GM19372 (cell line): ENCODE data around the gene AKT2.

Experiments used
- ATAC-seq: cut with Tn5 transposase; IDR thresholded peaks from one replicate; pipeline ENCODE4 v1.9.1; 2021; ENCODE audit warnings: mild to moderate bottlenecking, low read depth, moderate library complexity; ENCODE audit not compliant: unreplicated experiment

AKT2 gene

DNA sequence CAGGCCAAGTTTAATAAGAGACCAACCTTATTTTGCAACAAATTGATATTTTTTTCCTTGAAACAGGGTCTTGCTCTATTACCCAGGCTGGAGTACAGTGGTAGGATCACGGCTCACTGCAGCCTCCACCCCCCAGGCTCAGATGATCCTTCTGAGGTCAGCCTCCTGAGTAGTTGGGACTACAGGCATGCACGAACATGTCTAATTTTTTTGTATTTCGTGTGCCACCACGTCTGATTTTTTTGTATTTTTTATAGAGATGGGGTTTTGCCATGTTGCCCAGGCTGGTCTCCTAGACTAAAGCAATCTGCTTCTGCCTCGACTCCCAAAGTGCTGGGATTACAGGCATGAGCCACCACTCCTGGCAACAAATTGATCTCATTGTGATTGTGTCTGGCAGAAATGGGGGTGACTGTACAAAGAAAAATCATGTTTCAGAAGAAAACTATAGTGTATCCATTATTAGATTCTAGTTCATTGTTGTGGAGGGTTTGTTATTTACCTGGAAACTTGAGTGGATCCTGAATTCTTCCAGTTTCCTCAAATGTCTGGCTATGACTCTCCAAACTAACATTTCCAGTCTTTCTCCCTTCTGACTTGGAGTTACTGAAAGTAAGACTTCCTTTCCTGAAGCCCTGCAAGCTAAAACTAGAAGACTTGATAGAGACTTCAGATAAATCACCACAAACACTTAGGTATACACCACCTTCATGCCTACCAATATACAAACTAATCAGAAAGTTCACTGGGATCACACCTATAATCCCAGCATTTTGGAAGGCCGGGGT is 17.3 kb upstream of the AKT2 start:
- no peak for ATAC-seq

- ATAC-seq = no peak
Observed at GRCh38 chr19:40300668-40301067, 15.5 kb upstream of the AKT2 start.

GRCh38 chr19:40298026-40298425 is 12.9 kb upstream of the AKT2 start:
- ATAC-seq = no peak

DNA sequence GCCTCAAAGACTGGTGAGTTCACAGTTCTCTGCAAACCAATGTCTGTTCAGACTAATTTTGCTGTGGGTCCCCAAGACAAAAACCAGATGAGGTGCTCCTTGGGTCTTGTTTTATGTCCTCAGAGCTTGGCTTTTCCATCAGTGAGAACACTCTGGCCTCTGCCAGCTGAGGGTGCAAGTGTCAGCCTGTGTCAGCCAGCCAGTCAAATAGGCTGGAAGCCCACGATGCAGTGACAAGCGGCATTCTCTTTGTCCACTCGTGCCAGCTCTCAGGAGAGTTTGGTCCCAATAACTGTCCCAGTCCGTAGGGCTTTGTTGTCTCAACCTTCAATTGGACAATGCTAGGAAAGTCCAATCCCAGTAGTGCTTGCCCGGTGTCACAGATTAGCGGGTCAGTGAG is 9.4 kb upstream of the AKT2 start:
- no peak for ATAC-seq

DNA sequence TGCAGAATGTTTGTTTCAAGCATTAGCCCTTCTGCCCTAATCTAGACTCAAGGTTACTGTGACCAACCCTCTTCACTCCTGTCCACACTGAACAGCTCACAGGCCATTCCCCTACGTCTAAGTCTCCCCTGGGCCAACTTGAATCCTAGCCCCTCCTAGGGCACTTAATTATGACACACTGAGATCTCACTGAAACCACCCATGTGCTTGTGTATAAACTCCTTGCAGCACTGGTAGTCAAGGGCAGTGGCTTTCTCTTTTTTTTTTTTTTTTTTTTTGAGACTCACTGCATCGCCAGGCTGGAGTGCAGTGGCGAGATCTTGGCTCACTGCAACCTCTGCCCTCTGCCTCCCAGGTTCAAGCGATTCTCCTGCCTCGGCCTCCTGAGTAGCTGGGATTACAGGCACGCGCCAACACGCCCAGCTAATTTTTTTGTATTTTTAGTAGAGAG is 1.9 kb upstream of the AKT2 start:
- ATAC-seq = no peak

DNA sequence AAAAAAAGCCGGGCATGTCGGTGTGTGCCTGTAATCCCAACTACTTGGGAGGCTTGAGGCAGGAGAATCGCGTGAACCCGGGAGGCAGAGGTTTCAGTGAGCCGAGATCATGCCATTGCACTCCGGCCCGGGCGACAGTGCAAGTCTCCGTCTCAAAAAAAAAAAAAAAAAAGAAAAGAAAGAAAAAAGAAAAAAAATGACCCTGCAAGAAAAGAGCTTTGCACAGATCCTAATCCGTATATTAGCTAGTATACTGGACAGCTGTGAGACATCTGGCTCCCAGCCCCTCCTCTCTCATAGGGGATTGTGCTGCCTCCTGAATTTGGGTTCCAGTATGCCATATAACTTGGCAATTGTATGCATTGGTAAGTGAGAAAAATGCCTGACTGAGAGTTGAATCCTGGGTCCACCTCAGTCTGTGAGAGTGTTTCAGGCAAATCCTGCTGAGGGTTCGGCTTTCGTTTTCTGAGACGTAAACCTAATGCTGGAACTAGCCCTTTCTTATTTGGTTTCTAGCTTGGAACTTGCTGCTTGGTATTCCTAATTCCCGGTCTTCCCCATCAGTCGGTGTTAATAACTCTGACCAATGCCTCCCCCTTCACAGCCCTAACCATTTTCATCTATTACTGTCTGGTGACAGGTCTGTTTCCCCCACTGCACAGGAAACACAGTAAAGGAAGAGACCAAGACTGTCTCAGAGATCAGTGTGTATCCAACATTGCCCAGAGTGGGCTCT is 1.3 kb upstream of the AKT2 start:
- ATAC-seq = no peak

GRCh38 chr19:40285353-40286234 is 449 bp upstream of the AKT2 start:
- peak; percentile 84 for ATAC-seq

- no peak for ATAC-seq
Observed at GRCh38 chr19:40284251-40284500, 969 bp downstream of the AKT2 start.

DNA sequence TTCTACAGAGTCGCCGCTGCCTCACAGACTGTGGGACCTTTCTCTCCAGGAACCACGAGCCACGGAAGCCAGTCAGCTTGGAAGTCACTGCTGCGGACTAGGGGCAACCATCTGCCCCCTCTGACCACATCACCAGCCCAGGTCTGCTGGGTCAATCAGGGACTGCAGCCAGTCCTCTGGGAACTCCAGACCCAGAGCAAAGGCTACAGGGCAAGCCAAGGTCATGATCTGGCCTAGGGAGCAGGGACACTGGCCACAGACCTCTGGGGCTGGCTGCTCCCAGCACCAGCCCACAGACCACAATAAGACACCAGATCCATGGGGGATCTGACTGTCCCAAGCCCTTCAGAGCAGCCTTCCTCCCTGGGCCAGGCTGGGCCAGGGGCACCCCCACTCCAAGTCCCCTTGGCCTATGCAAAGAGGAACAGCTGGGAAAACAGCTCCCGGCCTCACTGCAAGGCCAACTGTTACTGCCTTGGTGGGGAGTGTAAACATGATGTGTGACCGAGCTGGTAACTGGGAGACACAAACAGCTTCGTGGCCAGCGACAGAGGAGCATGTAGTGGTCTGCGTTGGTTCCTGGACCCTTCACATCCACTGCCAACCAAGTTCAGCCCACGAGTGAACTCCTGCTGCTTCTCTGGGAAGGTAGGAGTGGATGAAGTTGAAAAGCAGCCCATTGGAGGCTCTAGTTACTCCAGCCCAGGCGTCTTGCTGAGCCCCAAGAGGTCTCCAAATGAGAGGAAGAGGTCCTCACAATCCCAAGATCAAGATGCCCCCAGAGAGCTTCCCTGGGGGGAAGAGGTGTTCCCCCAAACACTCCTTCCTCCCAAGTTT is 1.5 kb downstream of the AKT2 start:
- ATAC-seq = no peak

- ATAC-seq = no peak
Observed at GRCh38 chr19:40282920-40283319, 2.2 kb downstream of the AKT2 start.

DNA sequence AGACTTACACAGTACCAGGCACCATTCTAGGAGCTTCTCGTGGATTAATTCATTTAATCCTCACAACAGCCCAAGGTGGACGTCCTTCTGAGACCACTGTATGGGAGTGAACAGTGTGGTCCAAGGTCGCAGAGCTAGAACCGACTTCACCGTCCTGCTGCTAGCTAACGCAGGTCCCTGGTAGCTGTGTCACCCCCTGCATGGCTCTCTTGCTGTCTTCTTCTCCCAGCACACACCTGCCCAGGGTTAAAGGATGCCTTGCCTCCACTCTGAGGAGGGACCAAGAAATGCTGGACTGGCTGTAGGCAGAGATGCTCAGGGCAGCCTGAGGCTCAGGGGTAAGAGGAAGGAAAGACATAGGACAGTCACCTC is 3.0 kb downstream of the AKT2 start:
- ATAC-seq = no peak

DNA sequence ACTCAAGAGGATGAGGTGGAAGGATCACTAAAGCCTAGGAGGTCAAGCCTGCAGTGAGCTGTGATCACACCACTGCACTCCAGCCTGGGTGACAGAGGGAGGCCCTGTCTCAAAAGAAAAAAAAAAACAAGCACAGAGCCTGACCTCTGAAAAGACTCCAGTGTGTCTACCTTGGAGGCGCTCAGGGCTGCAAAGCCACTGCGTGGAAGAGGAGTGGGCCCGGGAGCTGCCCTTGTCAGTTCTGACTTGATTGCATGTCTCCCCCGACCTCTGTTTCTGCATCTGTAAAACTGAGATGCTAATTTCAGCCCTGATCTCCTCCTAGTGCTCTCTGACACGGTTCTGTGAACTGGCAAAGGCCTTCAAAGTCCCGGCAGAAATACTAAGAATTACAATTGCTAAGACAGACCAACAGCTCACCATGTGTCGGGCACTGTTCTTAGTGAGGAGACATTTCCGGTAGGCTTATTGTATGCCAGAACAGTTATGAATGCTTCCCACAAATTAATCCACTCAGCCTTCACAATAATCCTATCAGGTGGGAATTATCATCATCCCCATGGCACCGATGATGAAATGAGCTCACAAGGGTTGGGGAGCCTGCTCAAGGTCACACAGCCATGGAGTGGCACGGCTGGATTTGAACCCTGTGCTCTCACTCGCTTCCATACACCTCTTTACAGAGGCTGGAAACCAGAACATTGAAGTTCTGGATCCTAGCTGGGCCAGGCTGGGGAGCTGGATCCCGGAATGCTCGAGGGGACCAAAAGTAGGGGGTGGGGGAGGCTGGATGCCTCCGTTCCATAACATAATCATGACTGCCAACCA is 3.5 kb downstream of the AKT2 start:
- no peak for ATAC-seq

DNA sequence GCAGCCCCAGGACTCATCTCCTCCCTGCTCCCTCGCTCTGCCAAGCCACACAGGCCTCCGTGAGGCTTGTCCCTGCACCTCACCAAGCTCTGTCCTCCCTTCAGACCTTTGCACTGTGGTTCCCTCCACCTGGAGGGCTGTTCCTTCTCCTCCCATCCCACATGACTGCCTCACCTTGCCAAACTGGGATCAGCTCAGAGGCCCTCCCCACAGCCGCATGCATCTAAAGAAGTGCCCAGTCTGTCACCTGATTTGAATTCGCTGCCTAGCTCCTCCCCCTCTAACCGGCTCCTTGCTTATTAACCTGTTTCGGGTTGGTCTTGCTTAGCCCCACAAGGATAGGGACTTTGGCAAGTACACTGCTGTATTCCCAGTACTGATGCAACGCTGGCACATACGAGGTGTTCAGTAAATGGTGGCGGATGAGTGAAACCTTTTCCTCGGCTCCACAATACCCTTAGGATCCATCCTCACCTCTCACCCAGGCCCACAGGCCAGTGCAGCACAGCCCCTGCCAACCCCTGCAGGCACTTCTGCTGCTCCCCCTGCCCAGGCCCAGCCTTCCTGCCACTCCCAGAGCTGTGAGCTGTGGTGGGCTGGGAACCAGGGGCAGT is 4.4 kb downstream of the AKT2 start:
- ATAC-seq = no peak

GRCh38 chr19:40279761-40280607 is 5.2 kb downstream of the AKT2 start:
- no peak for ATAC-seq

DNA sequence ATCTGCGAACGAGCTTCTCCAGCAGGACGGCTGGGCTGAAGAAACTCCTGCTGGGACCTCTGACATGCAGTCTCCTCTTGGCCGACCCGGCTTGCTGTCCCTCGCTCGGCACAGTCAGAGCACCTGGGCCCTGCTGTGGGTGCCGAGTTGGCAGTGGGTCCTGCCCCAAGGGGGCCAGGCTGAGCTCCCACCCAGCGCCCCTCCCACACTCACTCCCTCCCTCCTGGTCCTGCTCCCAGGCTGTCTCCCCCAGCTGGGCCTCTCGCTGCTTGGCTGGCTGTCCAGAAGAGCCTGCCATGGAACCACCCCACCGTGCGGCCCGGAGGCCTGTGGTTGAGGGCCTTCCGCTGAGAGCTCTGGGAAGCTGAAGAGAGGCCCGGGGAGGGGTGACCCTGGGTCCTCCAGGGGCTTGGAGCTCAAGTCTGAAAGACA is 6.0 kb downstream of the AKT2 start:
- no peak for ATAC-seq

GRCh38 chr19:40278361-40279035 is 6.6 kb downstream of the AKT2 start:
- no peak for ATAC-seq

- ATAC-seq = no peak
Observed at GRCh38 chr19:40277356-40278059, 7.6 kb downstream of the AKT2 start.
